Activated naive CD4-positive, alpha-beta T cell treated with anti-CD3 and anti-CD28 coated beads, Interleukin-2, amount 50 U/mL, for 72 hours (primary cell): Measurements from ENCODE around the gene NAA38. TPM values are rescaled to one million over a fixed set of nuclear protein-coding genes. Genes with fewer than 3 reads are reported as not detected.

Source experiments
- ATAC-seq, 2 donors: fragments of 150-1000 bp; cut with Tn5 transposase; 2 replicates each; pipeline ENCODE4 v1.10.0; 2021; ENCODE audit warnings: mild to moderate bottlenecking in 2 of 2, moderate library complexity in 2 of 2
- DNase-seq, 2 donors: peaks; one replicate each; pipeline ENCODE4 v3.0.0; 2021 to 2022; ENCODE audit warnings: low spot score in 2 of 2
- H3K27ac Mint-ChIP-seq, 2 donors: one replicate each; pipeline ENCODE4 v1.8.0; 2022; ENCODE audit warnings: mild to moderate bottlenecking in 2 of 2, mixed read lengths in 2 of 2
- H3K36me3 Mint-ChIP-seq, 2 donors: one replicate each; pipeline ENCODE4 v1.8.0; 2022; ENCODE audit warnings: mixed read lengths in 2 of 2
- H3K9me3 Mint-ChIP-seq, 2 donors: one replicate each; pipeline ENCODE4 v1.8.0; 2022; ENCODE audit warnings: mixed read lengths in 2 of 2
- total RNA-seq, 2 donors: library from RNA; stranded (reverse); gene quantifications; one replicate each; pipeline ENCODE4 v1.2.3, GENCODE V29; 2022

The NAA38 gene
- total RNA-seq, 2 donors from 2014 or later = 91.4 to 103 TPM

- Mint-ChIP-seq H3K27ac (peak overlapping the region in 1 of 2 donors; percentile 96), H3K9me3 (no peaks in the 10 kb centered on the region), H3K36me3 (peaks cover 9% of the 10 kb centered on the region in 2 donors)
- ATAC-seq (no peak), DNase-seq (no peak)
Measured at GRCh38 chr17:7839876-7840261, 17.5 kb downstream of the NAA38 start.

- DNase-seq (no peak), ATAC-seq (no peak)
- Mint-ChIP-seq H3K9me3 (no peaks in the 10 kb centered on the region), H3K36me3 (peaks cover 9% of the 10 kb centered on the region in 2 donors), H3K27ac (peak overlapping the region; percentile 93 to 96)
Measured at GRCh38 chr17:7839190-7839875, 18.0 kb downstream of the NAA38 start.

GRCh38 chr17:7838090-7839075 lies 19.0 kb downstream of the NAA38 start:
- ATAC-seq (no peak), DNase-seq (peak in 1 of 2 donors; percentile 56)
- H3K27ac Mint-ChIP-seq = peak overlapping the region; percentile 51 to 93
- peaks cover 9% of the 10 kb centered on the region in 2 donors for H3K36me3 Mint-ChIP-seq
- H3K9me3 Mint-ChIP-seq = no peaks in the 10 kb centered on the region

- DNase-seq (no peak), ATAC-seq (no peak)
- Mint-ChIP-seq H3K27ac (peak overlapping the region; percentile 18 to 88), H3K36me3 (peaks cover 9% of the 10 kb centered on the region in 2 donors), H3K9me3 (no peaks in the 10 kb centered on the region)
Measured at GRCh38 chr17:7837408-7838088, 19.8 kb downstream of the NAA38 start.

- DNase-seq (peak; percentile 53 to 65), ATAC-seq (no peak)
- no peaks in the 10 kb centered on the region for H3K9me3 Mint-ChIP-seq
- peak overlapping the region; percentile 83 to 97 for H3K27ac Mint-ChIP-seq
- H3K36me3 Mint-ChIP-seq = peaks cover 9% of the 10 kb centered on the region in 2 donors
Measured at GRCh38 chr17:7836596-7837407, 20.6 kb downstream of the NAA38 start.

- H3K9me3 Mint-ChIP-seq = no peaks in the 10 kb centered on the region
- peak in 1 of 2 donors; percentile 49 for DNase-seq
Measured at GRCh38 chr17:7835814-7836595, 21.4 kb downstream of the NAA38 start.

GRCh38 chr17:7834957-7835813 lies 22.2 kb downstream of the NAA38 start:
- no peaks in the 10 kb centered on the region for H3K9me3 Mint-ChIP-seq
- peak; percentile 83 to 88 for DNase-seq
- H3K36me3 Mint-ChIP-seq = no peaks in the 10 kb centered on the region
- ATAC-seq = peak; percentile 58 to 69
- H3K27ac Mint-ChIP-seq = peak overlapping the region; percentile 97

More at GRCh38 chr17:7835814-7836595, 21.4 kb downstream of the NAA38 start:
- ATAC-seq = no peak
- Mint-ChIP-seq H3K36me3 (peaks cover 6 to 7% of the 10 kb centered on the region in 2 donors), H3K27ac (peak overlapping the region; percentile 83 to 97)

- H3K36me3 Mint-ChIP-seq = no peaks in the 10 kb centered on the region
- peak overlapping the region; percentile 97 for H3K27ac Mint-ChIP-seq
- DNase-seq (peak in 1 of 2 donors; percentile 75), ATAC-seq (peak; percentile 3 to 42)
- no peaks in the 10 kb centered on the region for H3K9me3 Mint-ChIP-seq
Measured at GRCh38 chr17:7834542-7834956, 22.8 kb downstream of the NAA38 start.

- ATAC-seq (peak; percentile 71 to 77), DNase-seq (peak; percentile 87 to 90)
- Mint-ChIP-seq H3K9me3 (no peaks in the 10 kb centered on the region), H3K36me3 (no peaks in the 10 kb centered on the region), H3K27ac (peak within 1 kb of the TSS; percentile 97)
Measured at GRCh38 chr17:7833795-7834541, 23.4 kb downstream of the NAA38 start, which contains the start of gene KDM6B. KDM6B (plus strand) TSS chr17:7834217; CDS start chr17:7845555, 11,338 bp downstream.

GRCh38 chr17:7833011-7833794 lies 24.2 kb downstream of the NAA38 start:
- Mint-ChIP-seq H3K9me3 (no peaks in the 10 kb centered on the region), H3K27ac (peak overlapping the region; percentile 77 to 97), H3K36me3 (no peaks in the 10 kb centered on the region)
- ATAC-seq (no peak), DNase-seq (no peak)

GRCh38 chr17:7832431-7832830 lies 24.9 kb downstream of the NAA38 start:
- DNase-seq (no peak), ATAC-seq (no peak)
- H3K9me3 Mint-ChIP-seq = no peaks in the 10 kb centered on the region
- no peak overlapping the region for H3K27ac Mint-ChIP-seq
- H3K36me3 Mint-ChIP-seq = no peaks in the 10 kb centered on the region

- no peak overlapping the region for H3K27ac Mint-ChIP-seq
- DNase-seq = no peak
- no peak for ATAC-seq
- no peaks in the 10 kb centered on the region for H3K9me3 Mint-ChIP-seq
- H3K36me3 Mint-ChIP-seq = no peaks in the 10 kb centered on the region
Measured at GRCh38 chr17:7831233-7831632, 26.1 kb downstream of the NAA38 start.

GRCh38 chr17:7830616-7831015 lies 26.7 kb downstream of the NAA38 start:
- H3K36me3 Mint-ChIP-seq = no peaks in the 10 kb centered on the region
- no peak overlapping the region for H3K27ac Mint-ChIP-seq
- no peak for DNase-seq
- H3K9me3 Mint-ChIP-seq = no peaks in the 10 kb centered on the region
- ATAC-seq = no peak
